DND-41 (cell line): Measurements from ENCODE around the gene CMC2.

ENCODE experiments used
- ATAC-seq: fragments of 200-7000 bp; cut with Tn5 transposase; 3 replicates; pipeline ENCODE4 v1.9.1; 2021; ENCODE audit warnings: low read depth; ENCODE audit not compliant: insufficient read depth
- DNase-seq: peaks from one replicate; pipeline ENCODE4 v3.0.0-alpha.2; 2020
- H2AFZ ChIP-seq: 2 replicates; pipeline ENCODE4 v1.6.0; 2012; ENCODE audit warnings: low read depth, low read length
- H3K27ac ChIP-seq: 2 replicates; pipeline ENCODE4 v1.5.1; 2012; ENCODE audit warnings: low read length, inconsistent platforms
- H3K27me3 ChIP-seq: fragments of 200-600 bp; sonication (generic); 2 replicates; pipeline ENCODE4 v1.6.0; 2012; ENCODE audit warnings: low read length, mild to moderate bottlenecking, inconsistent platforms; ENCODE audit not compliant: insufficient read depth, poor library complexity
- H3K36me3 ChIP-seq: 2 replicates; pipeline ENCODE4 v1.5.1; 2012; ENCODE audit warnings: low read length, inconsistent platforms; ENCODE audit not compliant: insufficient read depth
- H3K4me1 ChIP-seq: 2 replicates; pipeline ENCODE4 v1.5.1; 2012; ENCODE audit warnings: mild to moderate bottlenecking, low read length; ENCODE audit not compliant: insufficient read depth
- H3K4me2 ChIP-seq: 2 replicates; pipeline ENCODE4 v1.6.0; 2012; ENCODE audit warnings: mild to moderate bottlenecking, moderate library complexity, low read length, inconsistent platforms; ENCODE audit not compliant: insufficient read depth
- H3K4me3 ChIP-seq, 2 experiments: fragments of 200-600 bp in 1 of 2; shearing (Covaris generic) in 1 of 2; 2 replicates each; pipeline ENCODE4 v1.5.1; 2012 to 2016; ENCODE audit warnings: inconsistent platforms in 2 of 2, low read length in 2 of 2, mild to moderate bottlenecking in 2 of 2, low read depth in 1 of 2, moderate library complexity in 1 of 2
- H3K79me2 ChIP-seq: 2 replicates; pipeline ENCODE4 v1.6.0; 2012; ENCODE audit warnings: low read length, inconsistent platforms; ENCODE audit not compliant: insufficient read depth
- H3K9ac ChIP-seq: 2 replicates; pipeline ENCODE4 v1.6.0; 2012; ENCODE audit warnings: low read depth, mild to moderate bottlenecking, inconsistent platforms, low read length, moderate library complexity
- H3K9me3 ChIP-seq: 2 replicates; pipeline ENCODE4 v1.5.1; 2012; ENCODE audit warnings: low read length, moderate library complexity, mild to moderate bottlenecking, inconsistent platforms; ENCODE audit not compliant: insufficient read depth, severe bottlenecking
- H4K20me1 ChIP-seq: 2 replicates; pipeline ENCODE4 v1.6.0; 2012; ENCODE audit warnings: low read length; ENCODE audit not compliant: insufficient read depth
- CTCF ChIP-seq: IDR thresholded peaks from 2 replicates; pipeline ENCODE4 v1.5.1; 2012; ENCODE audit warnings: borderline replicate concordance, low read length, moderate library complexity, mild to moderate bottlenecking; ENCODE audit not compliant: poor library complexity, severe bottlenecking; ENCODE audit errors: extremely low read depth
- EZH2 ChIP-seq: IDR thresholded peaks from 3 replicates; pipeline ENCODE4 v1.6.1; 2012; ENCODE audit warnings: borderline replicate concordance, low read depth, mild to moderate bottlenecking, moderate library complexity, low read length, inconsistent platforms; ENCODE audit not compliant: severe bottlenecking

CMC2 gene

GRCh38 chr16:80968386-80969113, 38.1 kb downstream of the CMC2 start:
- Histone ChIP-seq H3K27ac (no peak overlapping the region), H3K9ac (no peak overlapping the region), H4K20me1 (peaks cover 6% of the 10 kb centered on the region; the same call in 1 of the 2 replicates), H3K9me3 (no peaks in the 10 kb centered on the region), H3K36me3 (peaks cover 23% of the 10 kb centered on the region), H3K79me2 (no peaks in the 10 kb centered on the region), H3K27me3 (no peaks in the 10 kb centered on the region), H3K4me3 (no peak overlapping the region), H3K4me1 (no peaks in the 10 kb centered on the region), H3K4me2 (no peak overlapping the region), H2AFZ (no peak overlapping the region)
- ATAC-seq (no peak), DNase-seq (no peak)
- TF ChIP-seq CTCF (no peak), EZH2 (no peak)

GRCh38 chr16:80966617-80967016, 40.1 kb downstream of the CMC2 start:
- no peak overlapping the region for H3K4me2 ChIP-seq
- TF ChIP-seq CTCF: no peak
- no peak for TF ChIP-seq EZH2
- H3K9me3 ChIP-seq: no peaks in the 10 kb centered on the region
- no peak for ATAC-seq
- H3K9ac ChIP-seq: no peak overlapping the region
- H3K36me3 ChIP-seq: peaks cover 10% of the 10 kb centered on the region
- no peak overlapping the region for H3K27ac ChIP-seq
- no peak overlapping the region for H3K4me3 ChIP-seq
- H3K27me3 ChIP-seq: no peaks in the 10 kb centered on the region
- no peaks in the 10 kb centered on the region for H4K20me1 ChIP-seq
- no peak for DNase-seq
- no peak overlapping the region for H2AFZ ChIP-seq
- no peaks in the 10 kb centered on the region for H3K79me2 ChIP-seq
- H3K4me1 ChIP-seq: no peaks in the 10 kb centered on the region

GRCh38 chr16:80964351-80964750, 42.3 kb downstream of the CMC2 start:
- H3K79me2 ChIP-seq: no peaks in the 10 kb centered on the region
- no peaks in the 10 kb centered on the region; the same call in 1 of the 2 replicates for H3K36me3 ChIP-seq
- TF ChIP-seq CTCF: no peak
- TF ChIP-seq EZH2: no peak
- no peak overlapping the region for H3K9ac ChIP-seq
- H2AFZ ChIP-seq: no peak overlapping the region
- DNase-seq (no peak), ATAC-seq (no peak)
- no peaks in the 10 kb centered on the region for H4K20me1 ChIP-seq
- peaks cover 5% of the 10 kb centered on the region for H3K9me3 ChIP-seq
- no peaks in the 10 kb centered on the region for H3K4me1 ChIP-seq
- no peaks in the 10 kb centered on the region for H3K27me3 ChIP-seq
- H3K27ac ChIP-seq: no peak overlapping the region
- H3K4me2 ChIP-seq: no peak overlapping the region
- no peak overlapping the region for H3K4me3 ChIP-seq

GRCh38 chr16:80962879-80963278, 43.8 kb downstream of the CMC2 start:
- Histone ChIP-seq H3K27ac (no peak overlapping the region), H3K4me1 (no peaks in the 10 kb centered on the region)

More at GRCh38 chr16:80962879-80963278, 43.8 kb downstream of the CMC2 start:
- Histone ChIP-seq H3K4me2 (no peak overlapping the region), H3K36me3 (no peaks in the 10 kb centered on the region), H3K9me3 (peaks cover 17% of the 10 kb centered on the region), H3K27me3 (no peaks in the 10 kb centered on the region), H3K79me2 (no peaks in the 10 kb centered on the region), H2AFZ (no peak overlapping the region), H3K9ac (no peak overlapping the region), H4K20me1 (no peaks in the 10 kb centered on the region), H3K4me3 (no peak overlapping the region)
- TF ChIP-seq CTCF (no peak), EZH2 (no peak)
- no peak for ATAC-seq
- DNase-seq: no peak
